ENCODE results near the gene FNBP1L.

The FNBP1L gene

DNA sequence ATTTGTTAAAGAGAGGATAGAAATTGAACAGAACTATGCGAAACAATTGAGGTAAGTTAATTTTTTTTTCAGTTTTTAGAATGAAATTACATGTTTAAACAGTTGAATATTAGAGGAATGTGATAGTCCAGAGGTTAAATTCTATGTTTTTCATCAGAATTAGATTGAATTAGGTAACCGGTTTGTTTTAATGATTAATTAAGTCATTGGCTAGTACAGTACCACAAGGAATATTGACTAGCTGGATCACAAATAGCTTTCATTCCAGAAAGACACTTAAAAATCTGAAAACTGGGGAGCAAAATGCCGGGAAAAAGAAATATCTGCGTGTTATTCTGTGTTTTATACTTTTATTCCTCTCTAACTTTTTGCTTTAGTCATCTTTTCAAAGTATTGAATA, 51.6 kb downstream of the FNBP1L start:
- no peak for TF ChIP-seq CTCF (IDR thresholded peaks at IDR 0.05)
- Histone ChIP-seq H3K9me3 (ENCODE audit: control insufficient read depth, low read length) (no peaks in the 10 kb centered on the region), H3K9ac (no peak overlapping the region), H2AFZ (no peak overlapping the region), H3K79me2 (peaks cover 4% of the 10 kb centered on the region), H3K4me2 (ENCODE audit: low read length) (no peak overlapping the region), H3K4me3 (ENCODE audit: low read depth, low read length) (no peak overlapping the region), H3K36me3 (ENCODE audit: control insufficient read depth, insufficient read depth, low read length) (no peaks in the 10 kb centered on the region), H3K27ac (no peak overlapping the region), H3K4me1 (peaks cover 4% of the 10 kb centered on the region), H3K27me3 (ENCODE audit: control insufficient read depth, insufficient read depth, low read length) (no peaks in the 10 kb centered on the region)

- TF ChIP-seq CTCF (IDR thresholded peaks at IDR 0.05), result no peak
- no peaks in the 10 kb centered on the region for H3K36me3 ChIP-seq (ENCODE audit: control insufficient read depth, insufficient read depth, low read length)
- H3K27ac ChIP-seq, result no peak overlapping the region
- peaks cover 4% of the 10 kb centered on the region for H3K4me1 ChIP-seq
- no peak overlapping the region for H3K4me2 ChIP-seq (ENCODE audit: low read length)
- peaks cover 4% of the 10 kb centered on the region for H3K79me2 ChIP-seq
- H2AFZ ChIP-seq, result no peak overlapping the region
- no peak overlapping the region for H3K9ac ChIP-seq
- H3K27me3 ChIP-seq (ENCODE audit: control insufficient read depth, insufficient read depth, low read length), result no peaks in the 10 kb centered on the region
- no peak overlapping the region for H3K4me3 ChIP-seq (ENCODE audit: low read depth, low read length)
- H3K9me3 ChIP-seq (ENCODE audit: control insufficient read depth, low read length), result no peaks in the 10 kb centered on the region
Measured at GRCh38 chr1:93500275-93500674, 52.4 kb downstream of the FNBP1L start.

DNA sequence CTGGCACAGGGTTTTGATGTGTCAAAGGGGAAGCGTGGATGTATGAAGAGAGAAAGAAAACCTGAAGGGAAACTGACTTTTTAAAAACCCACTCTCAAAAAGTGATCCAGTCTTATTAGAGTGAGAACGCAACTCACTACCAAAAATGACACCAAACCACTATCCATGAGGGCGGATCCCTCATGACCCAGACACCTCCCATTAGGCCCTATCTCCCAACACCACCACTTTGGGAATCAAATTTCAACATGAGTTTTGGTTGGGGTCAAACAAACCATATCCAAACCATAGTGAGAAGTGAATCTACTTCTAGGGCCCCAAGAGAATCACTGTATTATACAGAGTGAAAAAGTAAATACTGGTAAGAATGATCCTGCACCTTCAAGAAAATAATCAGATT, 53.5 kb downstream of the FNBP1L start:
- no peak for TF ChIP-seq CTCF (IDR thresholded peaks at IDR 0.05)
- no peak overlapping the region for H3K9ac ChIP-seq
- H3K4me1 ChIP-seq, result peaks cover 4% of the 10 kb centered on the region
- no peaks in the 10 kb centered on the region for H3K36me3 ChIP-seq (ENCODE audit: control insufficient read depth, insufficient read depth, low read length)
- no peak overlapping the region for H3K27ac ChIP-seq
- no peaks in the 10 kb centered on the region for H3K9me3 ChIP-seq (ENCODE audit: control insufficient read depth, low read length)
- peaks cover 3% of the 10 kb centered on the region for H3K79me2 ChIP-seq
- no peaks in the 10 kb centered on the region for H3K27me3 ChIP-seq (ENCODE audit: control insufficient read depth, insufficient read depth, low read length)
- no peak overlapping the region for H2AFZ ChIP-seq
- no peak overlapping the region for H3K4me2 ChIP-seq (ENCODE audit: low read length)
- H3K4me3 ChIP-seq (ENCODE audit: low read depth, low read length), result no peak overlapping the region

DNA sequence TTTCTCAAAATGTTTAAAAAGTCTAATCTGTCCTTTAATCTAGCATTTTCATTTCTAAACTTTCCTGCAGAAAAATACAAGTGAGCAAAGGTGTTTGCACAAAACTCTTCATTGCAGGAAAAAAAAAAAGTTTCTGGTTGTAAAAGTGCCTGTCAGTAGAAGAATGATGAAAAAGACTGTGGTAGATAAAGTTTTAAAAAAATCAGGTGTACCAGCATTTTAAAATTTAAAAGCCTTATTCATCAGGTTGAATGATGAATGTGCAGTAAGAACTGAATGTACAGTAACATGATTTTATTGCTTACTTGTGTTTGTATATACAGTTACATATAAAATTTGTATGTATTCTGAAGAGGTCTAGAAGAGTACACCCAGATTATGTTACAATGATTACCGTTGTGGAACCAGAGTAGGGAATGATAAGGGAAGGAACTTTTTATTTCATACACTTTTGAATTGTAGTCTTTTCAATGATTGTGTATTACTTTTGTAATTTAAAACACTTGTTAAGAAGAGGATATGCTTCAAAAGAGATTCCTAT, 54.0 kb downstream of the FNBP1L start:
- H3K27ac ChIP-seq, result no peak overlapping the region
- TF ChIP-seq CTCF (IDR thresholded peaks at IDR 0.05), result no peak
- H3K9me3 ChIP-seq (ENCODE audit: control insufficient read depth, low read length), result no peaks in the 10 kb centered on the region
- no peak overlapping the region for H3K4me2 ChIP-seq (ENCODE audit: low read length)
- H3K36me3 ChIP-seq (ENCODE audit: control insufficient read depth, insufficient read depth, low read length), result no peaks in the 10 kb centered on the region
- no peak overlapping the region for H3K4me3 ChIP-seq (ENCODE audit: low read depth, low read length)
- H3K4me1 ChIP-seq, result peaks cover 4% of the 10 kb centered on the region
- no peak overlapping the region for H2AFZ ChIP-seq
- H3K9ac ChIP-seq, result no peak overlapping the region
- H3K27me3 ChIP-seq (ENCODE audit: control insufficient read depth, insufficient read depth, low read length), result no peaks in the 10 kb centered on the region
- no peaks in the 10 kb centered on the region for H3K79me2 ChIP-seq

DNA sequence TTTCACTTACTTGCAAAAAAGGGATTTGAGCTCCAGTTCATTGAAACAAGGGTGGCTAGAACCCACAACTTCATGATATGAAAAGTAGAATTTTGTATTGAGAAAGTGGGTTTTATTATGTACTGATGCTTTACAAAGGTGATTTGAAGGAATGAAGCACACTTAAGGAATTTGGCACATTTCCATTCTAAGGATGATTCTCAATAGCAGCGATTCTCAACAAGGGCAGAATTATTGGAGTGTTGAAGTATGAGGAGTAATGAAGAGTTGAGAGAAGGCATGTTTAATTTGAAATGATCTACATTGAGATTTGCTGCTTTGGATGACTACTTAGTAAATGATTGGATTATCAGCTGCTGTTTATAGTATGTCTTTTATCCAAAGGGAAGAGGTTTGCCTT, 54.7 kb downstream of the FNBP1L start:
- Histone ChIP-seq H3K27ac (no peak overlapping the region), H3K9me3 (ENCODE audit: control insufficient read depth, low read length) (no peaks in the 10 kb centered on the region), H3K79me2 (no peaks in the 10 kb centered on the region), H3K9ac (no peak overlapping the region), H3K36me3 (ENCODE audit: control insufficient read depth, insufficient read depth, low read length) (no peaks in the 10 kb centered on the region), H3K4me3 (ENCODE audit: low read depth, low read length) (no peak overlapping the region), H3K27me3 (ENCODE audit: control insufficient read depth, insufficient read depth, low read length) (no peaks in the 10 kb centered on the region), H3K4me2 (ENCODE audit: low read length) (no peak overlapping the region), H3K4me1 (peaks cover 4% of the 10 kb centered on the region), H2AFZ (no peak overlapping the region)
- TF ChIP-seq CTCF (IDR thresholded peaks at IDR 0.05), result no peak

All from parathyroid adenoma (tissue), 2 donors.